ENCODE results near the gene PRDX4.

GRCh38 chrX:23667239-23668177, at the start of gene PRDX4:
- TF ChIP-seq CTCF (IDR thresholded peaks at IDR 0.05; ENCODE audit: poor library complexity) (no peak), EZH2 (IDR thresholded peaks at IDR 0.05; ENCODE audit: borderline replicate concordance) (no peak), EZH2phosphoT487 (IDR thresholded peaks at IDR 0.05; ENCODE audit: low read depth, severe bottlenecking, unreplicated experiment) (no peak)

Data from hepatocyte (in vitro differentiated cells).